ENCODE data around the gene RNF38. TPM values are rescaled to one million over a fixed set of nuclear protein-coding genes. Genes with fewer than 3 reads are reported as not detected.

The RNF38 gene
- total and polyA plus RNA-seq, 2 experiments from 2014 or later, result 13.7 to 61.9 TPM

DNA sequence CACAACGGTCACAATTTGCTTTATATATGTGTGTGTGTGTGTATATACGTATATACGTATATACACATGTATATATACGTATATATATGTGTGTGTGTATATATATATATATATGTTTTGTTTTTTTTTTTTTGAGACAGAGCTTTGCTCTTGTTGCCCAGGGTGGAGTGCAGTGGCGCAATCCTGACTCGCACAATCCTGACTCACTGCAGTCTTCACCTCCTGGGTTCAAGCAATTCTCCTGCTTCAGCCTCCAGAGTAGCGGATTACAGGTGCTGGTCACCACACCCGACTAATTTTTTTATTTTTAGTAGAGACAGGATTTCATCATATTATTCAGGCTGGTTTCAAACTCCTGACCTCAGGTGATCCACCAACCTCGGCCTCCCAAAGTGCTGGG is 3.1 kb downstream of the RNF38 start (continued):
- no peak for TF ChIP-seq ZNF462 (CRISPR knock-in tag; IDR thresholded peaks at IDR 0.05)
- no peak for TF ChIP-seq ZNF331 (CRISPR knock-in tag; IDR thresholded peaks at IDR 0.05; ENCODE audit: low read depth)
- TF ChIP-seq EZH2 (IDR thresholded peaks at IDR 0.05; ENCODE audit: low read depth, unreplicated experiment), result no peak
- no peak for TF ChIP-seq ZNF114 (CRISPR knock-in tag; IDR thresholded peaks at IDR 0.05)

DNA sequence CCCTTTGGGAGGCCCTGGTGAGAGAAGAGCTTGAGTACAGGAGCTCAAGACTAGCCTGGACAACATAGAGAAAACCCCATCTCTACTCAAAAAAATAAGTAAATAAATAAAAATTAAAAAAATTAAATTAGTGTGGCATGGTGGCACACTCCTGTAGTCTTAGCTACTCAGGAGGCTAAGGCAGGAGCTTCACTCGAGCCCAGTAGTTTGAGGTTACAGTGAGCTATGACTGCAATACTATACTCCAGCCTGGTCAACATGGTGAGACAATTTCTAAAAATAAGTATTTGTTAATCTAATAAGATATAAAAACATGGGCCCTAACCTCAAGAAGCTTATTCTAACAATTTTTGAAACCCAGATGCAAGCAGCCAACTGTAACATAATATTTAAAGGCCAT is 7.6 kb downstream of the RNF38 start:
- Mint-ChIP-seq H3K4me1 (peaks cover 64% of the 10 kb centered on the region), H3K9me3 (no peaks in the 10 kb centered on the region), H3K27me3 (ENCODE audit: insufficient read depth, low read depth, poor library complexity) (peaks cover 8% of the 10 kb centered on the region), H3K36me3 (ENCODE audit: low read depth) (peaks cover 14% of the 10 kb centered on the region; the same call in 2 of the 3 replicates), H3K27ac (peak overlapping the region; percentile 83; the same call in 1 of the 2 replicates), H3K4me3 (no peak overlapping the region)
- H3K79me2 ChIP-seq (replicated peaks; ENCODE audit: insufficient read depth), result peaks cover 100% of the 10 kb centered on the region
- peaks cover 35% of the 10 kb centered on the region for H4K20me1 ChIP-seq (replicated peaks; ENCODE audit: insufficient read depth)
- no peaks in the 10 kb centered on the region for H3F3A ChIP-seq (replicated peaks; ENCODE audit: low read depth)
- peak; percentile 16; the same call in 2 of the 3 replicates for ATAC-seq
- H2AFZ ChIP-seq, result no peak overlapping the region
- H3K36me3 ChIP-seq (ENCODE audit: insufficient read depth), result no peaks in the 10 kb centered on the region
- DNase-seq (ENCODE audit: low spot score), result no peak
- TF ChIP-seq EZH2 (IDR thresholded peaks at IDR 0.05; ENCODE audit: low read depth, unreplicated experiment), result no peak
- no peak for TF ChIP-seq NANOG (IDR thresholded peaks at IDR 0.05; ENCODE audit: borderline replicate concordance)
- TF ChIP-seq EZH2phosphoT487 (IDR thresholded peaks at IDR 0.05; ENCODE audit: unreplicated experiment), result no peak
- TF ChIP-seq ZNF114 (CRISPR knock-in tag; IDR thresholded peaks at IDR 0.05), result no peak
- TF ChIP-seq, protein P1, sequence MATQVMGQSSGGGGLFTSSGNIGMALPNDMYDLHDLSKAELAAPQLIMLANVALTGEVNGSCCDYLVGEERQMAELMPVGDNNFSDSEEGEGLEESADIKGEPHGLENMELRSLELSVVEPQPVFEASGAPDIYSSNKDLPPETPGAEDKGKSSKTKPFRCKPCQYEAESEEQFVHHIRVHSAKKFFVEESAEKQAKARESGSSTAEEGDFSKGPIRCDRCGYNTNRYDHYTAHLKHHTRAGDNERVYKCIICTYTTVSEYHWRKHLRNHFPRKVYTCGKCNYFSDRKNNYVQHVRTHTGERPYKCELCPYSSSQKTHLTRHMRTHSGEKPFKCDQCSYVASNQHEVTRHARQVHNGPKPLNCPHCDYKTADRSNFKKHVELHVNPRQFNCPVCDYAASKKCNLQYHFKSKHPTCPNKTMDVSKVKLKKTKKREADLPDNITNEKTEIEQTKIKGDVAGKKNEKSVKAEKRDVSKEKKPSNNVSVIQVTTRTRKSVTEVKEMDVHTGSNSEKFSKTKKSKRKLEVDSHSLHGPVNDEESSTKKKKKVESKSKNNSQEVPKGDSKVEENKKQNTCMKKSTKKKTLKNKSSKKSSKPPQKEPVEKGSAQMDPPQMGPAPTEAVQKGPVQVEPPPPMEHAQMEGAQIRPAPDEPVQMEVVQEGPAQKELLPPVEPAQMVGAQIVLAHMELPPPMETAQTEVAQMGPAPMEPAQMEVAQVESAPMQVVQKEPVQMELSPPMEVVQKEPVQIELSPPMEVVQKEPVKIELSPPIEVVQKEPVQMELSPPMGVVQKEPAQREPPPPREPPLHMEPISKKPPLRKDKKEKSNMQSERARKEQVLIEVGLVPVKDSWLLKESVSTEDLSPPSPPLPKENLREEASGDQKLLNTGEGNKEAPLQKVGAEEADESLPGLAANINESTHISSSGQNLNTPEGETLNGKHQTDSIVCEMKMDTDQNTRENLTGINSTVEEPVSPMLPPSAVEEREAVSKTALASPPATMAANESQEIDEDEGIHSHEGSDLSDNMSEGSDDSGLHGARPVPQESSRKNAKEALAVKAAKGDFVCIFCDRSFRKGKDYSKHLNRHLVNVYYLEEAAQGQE (IDR thresholded peaks at IDR 0.05; ENCODE audit: unreplicated experiment), result no peak
- TF ChIP-seq ETS1 (IDR thresholded peaks at IDR 0.05), result no peak
- TF ChIP-seq, protein P2, sequence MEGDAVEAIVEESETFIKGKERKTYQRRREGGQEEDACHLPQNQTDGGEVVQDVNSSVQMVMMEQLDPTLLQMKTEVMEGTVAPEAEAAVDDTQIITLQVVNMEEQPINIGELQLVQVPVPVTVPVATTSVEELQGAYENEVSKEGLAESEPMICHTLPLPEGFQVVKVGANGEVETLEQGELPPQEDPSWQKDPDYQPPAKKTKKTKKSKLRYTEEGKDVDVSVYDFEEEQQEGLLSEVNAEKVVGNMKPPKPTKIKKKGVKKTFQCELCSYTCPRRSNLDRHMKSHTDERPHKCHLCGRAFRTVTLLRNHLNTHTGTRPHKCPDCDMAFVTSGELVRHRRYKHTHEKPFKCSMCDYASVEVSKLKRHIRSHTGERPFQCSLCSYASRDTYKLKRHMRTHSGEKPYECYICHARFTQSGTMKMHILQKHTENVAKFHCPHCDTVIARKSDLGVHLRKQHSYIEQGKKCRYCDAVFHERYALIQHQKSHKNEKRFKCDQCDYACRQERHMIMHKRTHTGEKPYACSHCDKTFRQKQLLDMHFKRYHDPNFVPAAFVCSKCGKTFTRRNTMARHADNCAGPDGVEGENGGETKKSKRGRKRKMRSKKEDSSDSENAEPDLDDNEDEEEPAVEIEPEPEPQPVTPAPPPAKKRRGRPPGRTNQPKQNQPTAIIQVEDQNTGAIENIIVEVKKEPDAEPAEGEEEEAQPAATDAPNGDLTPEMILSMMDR (conservative IDR thresholded peaks at IDR 0.05; ENCODE audit: low read depth in 2 of 2), result no peak
- no peak for TF ChIP-seq POLR2AphosphoS5 (IDR thresholded peaks at IDR 0.05; ENCODE audit: low read depth)
- H3K27me3 ChIP-seq (ENCODE audit: insufficient read depth), result no peaks in the 10 kb centered on the region
- peak overlapping the region; percentile 13; the same call in 1 of the 2 replicates for H3K4me2 ChIP-seq
- H3K9me2 ChIP-seq (ENCODE audit: insufficient read depth), result no peaks in the 10 kb centered on the region
- H3K27ac ChIP-seq (ENCODE audit: low read depth), result peak overlapping the region; percentile 74
- H3K4me3 ChIP-seq, result no peak overlapping the region
- H3K4me1 ChIP-seq (ENCODE audit: insufficient read depth), result peaks cover 63% of the 10 kb centered on the region

Measured in GM23338 (cell line).